SK-MEL-5 (cell line): ENCODE results near the gene CCDC14. TPM values are rescaled to one million over a fixed set of nuclear protein-coding genes. Genes with fewer than 3 reads are reported as not detected.
"Not testable (repeated sequence)": the region's sequence is repeated elsewhere in the genome, so short reads cannot be mapped to it uniquely, and the experiment has no call there.

Source experiments
- DNase-seq: peaks from one replicate; pipeline ENCODE4 v3.0.0-alpha.2; 2016; ENCODE audit warnings: low read depth, low spot score
- in situ Hi-C: cut with HindIII; loops from 2 replicates; pipeline ENCODE4 v1.10.0; 2016; ENCODE audit warnings: low sequenced_read_pairs, high pct_unique_total_duplicates, low pct_unique_long_range_greater_than_20kb
- total RNA-seq: library from RNA; depleted of rRNA; stranded (reverse); fragments of >200 nt; shearing (Covaris generic); gene quantifications from 2 replicates; pipeline ENCODE4 v1.2.3, GENCODE V29; 2014

CCDC14 gene
- total RNA-seq, 1 experiment from 2014 or later = 39.0 TPM

DNA sequence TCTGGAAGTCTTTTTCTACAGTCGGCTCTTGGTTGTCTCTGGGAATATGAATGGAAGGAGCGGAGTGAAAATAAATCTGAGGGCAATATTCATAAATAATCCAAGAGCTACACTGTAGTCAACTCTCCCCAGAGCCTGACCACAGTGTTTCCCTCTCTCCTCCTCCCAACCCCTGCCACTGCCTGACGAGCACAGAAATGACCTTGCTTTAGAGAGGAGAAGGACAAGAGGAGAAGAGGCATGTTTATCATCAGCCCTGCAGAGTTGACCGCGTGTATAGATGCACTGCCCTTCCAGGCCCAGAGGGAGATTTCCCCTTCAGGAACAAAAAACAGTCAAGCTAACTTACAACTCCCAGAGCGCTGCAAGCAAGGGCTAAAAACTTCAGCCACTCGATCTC is 14.0 kb upstream of the CCDC14 start:
- DNase-seq, in situ Hi-C loops: not testable (repeated sequence)

DNA sequence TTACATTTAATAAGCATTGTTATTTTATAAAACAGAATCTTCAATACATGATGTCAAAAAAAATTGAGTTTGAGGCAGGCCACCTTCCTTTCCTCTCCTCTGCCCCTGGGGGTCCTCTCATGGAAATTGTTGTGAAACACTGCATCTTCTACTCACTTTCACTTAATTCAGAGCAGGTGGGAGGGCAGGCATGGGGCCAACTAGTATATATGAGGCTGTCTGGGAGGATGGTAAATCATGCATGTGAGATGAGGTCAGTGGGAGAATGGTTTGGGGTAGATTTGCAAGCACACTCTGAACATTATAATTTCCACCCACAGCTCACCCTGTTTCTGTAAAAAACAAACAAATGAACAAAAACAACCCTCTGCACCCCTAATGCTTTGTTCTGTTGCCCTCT is 10.4 kb upstream of the CCDC14 start:
- DNase-seq = no peak
- in situ Hi-C loops = no loop called here

DNA sequence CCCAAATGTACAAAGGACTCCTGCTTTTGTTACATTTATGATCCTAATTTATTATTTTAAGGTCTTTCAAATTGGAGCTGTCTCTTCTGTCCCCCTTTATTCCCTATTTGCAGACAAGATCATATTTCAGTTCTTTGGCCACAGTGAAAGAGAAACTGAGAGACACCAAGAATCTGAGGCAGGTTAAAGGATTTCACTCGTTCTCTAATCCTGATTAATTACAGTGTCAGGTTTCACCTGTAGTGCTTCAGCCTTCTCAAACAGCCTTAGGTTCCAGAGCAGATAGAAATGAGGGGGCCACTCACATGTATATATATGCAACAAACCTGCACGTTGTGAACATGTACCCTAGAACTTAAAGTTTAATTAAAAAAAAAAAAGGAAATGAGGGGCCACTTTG is 6.2 kb upstream of the CCDC14 start:
- in situ Hi-C loops, DNase-seq: not testable (repeated sequence)

DNA sequence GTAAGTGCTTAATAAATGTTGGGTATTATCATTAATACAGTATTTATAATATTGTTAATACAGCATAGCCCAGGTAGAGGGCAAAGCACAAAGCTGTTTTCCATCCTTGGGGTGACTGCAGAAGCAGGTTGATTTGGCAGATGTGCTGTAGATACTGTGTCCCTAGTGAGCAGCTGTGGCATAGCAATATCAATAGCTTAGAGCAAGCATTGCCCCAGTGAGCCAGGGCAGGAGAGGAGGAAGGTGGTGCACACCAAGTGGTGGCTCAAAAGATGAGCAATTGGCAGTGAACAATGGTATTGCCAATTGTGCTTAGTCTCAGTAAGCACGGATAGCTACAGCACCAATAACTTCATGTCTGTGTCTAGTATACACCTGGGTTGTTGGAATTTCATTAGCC is 5.8 kb upstream of the CCDC14 start:
- in situ Hi-C loops, DNase-seq: not testable (repeated sequence)

DNA sequence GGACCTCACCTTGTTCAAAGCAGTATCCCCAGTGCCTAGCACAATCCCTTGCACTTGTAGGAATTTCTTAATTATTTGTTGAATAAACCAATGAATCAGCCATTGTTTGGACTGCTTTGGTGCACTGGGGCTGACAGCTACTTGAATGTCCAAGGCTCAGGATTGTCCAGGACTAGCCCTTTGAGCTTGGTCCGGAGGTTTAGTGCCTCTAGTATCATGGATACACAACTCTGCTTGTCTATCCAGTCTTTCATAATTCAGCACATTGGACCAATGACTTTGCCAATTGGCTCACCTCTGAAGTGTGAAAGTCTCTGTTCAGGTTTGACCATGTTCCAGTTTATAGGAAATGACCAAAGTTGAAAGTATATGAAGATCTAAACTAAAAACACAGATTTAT is 3.8 kb upstream of the CCDC14 start:
- DNase-seq, in situ Hi-C loops: not testable (repeated sequence)

DNA sequence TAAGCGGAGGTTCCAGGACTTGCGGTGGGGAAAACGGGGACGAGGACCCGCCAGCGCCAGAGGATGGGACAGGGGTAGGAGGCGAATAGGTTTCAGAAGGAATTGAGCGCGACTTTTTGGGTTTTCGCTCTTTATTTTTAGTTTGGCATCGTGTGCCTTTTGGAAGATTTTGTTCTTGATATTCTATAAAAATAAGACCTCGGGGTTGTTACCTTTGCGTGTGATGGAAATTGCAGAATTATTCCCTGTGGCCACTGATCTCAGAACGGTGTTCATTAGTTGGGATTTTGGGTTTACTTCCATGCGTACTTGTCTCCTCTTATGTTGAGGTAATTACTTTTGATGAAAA is 453 bp upstream of the CCDC14 start:
- no peak for DNase-seq
- in situ Hi-C loops = no loop called here

DNA sequence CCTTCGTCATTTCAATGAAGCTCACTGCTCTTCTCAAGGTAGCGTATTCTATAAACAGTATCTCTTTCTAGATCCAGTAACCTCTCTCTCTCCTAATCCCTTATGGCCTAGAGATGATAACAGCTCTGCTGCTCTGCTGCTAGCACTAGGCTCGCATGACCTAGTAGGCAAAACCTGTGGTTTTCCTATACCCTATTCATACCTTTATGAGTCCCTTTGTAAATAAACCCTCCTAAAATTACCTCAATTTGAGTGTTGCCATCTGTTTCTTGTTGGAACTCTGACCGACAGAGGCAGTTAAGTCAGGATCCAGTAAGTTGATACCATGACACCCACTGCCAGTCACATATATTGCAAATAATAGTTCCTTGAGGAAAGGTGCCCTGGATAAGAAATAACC is 7.3 kb downstream of the CCDC14 start:
- in situ Hi-C loops = no loop called here
- DNase-seq = no peak

DNA sequence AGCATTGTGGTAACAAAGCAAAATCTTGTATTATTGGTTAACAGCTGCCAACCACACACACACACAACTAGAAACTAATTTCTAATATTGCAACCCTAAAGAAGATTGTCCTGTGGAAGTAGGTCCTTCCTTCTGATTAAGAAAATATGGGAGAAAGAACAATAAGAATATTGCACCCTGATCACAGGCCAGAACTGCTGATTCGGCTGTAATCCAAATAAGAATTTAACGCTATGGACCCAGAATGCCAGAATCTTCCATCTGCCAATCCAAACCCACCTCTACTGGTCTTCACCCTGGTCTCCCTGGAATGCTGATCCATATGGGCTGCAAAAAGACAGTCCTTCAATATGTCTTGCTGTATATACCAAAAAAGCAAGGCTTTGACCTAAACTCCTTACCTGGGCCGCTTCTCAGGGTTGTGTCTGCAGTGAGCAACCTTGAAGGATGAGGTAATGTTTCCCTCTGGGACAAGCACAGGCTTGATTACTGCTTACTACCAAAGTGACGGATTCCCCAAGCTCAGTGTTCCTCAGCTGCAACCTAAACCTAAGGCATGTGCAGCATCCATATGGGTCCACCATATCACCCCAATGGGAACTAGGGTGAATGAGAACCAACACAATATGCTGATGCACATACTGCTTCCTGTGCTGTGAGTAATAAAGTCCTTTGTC is 8.0 kb downstream of the CCDC14 start:
- no peak for DNase-seq
- in situ Hi-C loops = no loop called here

DNA sequence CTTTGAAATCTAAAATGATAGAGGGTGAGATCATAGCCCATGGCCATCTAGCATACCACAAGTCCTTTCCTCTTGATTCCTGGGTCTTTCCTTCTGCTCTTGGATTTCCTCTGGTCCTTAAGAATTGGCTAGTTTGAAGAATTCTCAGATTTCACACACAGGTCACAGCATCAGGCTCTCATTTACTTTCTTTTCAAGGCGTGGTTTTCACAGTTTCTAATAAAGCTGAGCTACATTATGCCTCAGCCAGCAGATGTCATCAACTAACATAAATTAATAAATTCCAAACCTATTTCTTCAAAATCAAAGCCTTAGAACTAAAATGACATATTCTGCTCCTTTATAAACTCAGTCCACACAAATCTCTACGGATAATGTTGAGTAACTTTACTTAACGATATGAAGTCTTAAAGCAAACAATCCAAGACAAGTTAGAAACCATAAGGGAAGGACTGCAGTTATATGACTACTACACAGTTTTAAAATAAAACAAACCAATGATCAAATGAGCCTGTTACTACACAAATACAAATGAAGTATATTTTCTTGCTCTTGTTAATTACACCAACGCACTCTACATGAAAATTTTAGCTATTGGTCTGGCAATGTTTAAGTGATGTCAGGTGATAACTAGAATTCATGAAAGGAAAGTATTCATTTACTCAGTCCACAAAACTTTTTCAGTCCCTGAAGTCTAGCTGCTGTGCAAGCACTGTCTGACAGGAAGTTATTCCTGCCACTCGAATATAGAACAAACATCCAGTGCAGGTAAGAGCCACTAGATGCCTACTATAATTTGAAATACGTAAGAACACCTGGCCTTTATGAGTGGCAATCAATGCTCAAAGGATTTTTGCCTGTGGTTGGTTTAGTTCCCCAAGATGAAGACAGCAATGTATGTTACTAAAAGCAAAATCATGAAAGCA is 9.2 kb downstream of the CCDC14 start:
- peak; percentile 27 for DNase-seq
- in situ Hi-C loops = no loop called here

DNA sequence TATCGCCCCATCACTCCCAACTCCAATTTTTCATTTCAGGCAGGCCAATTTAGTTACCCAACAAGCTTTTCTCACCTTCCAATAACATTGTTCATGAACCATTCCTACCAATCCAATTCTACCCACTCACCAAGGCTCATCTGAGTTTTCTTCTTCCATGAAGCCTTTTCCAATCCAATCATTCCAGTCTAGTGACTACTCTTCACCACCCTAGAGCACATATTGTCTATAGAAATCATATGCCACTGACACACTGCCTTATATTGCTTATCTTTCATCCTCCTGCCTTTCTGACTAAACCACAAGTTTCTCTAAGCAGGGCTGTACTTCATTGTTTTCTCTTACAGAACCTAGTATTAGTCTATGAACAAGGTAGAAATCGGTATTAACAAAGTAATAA is 11.4 kb downstream of the CCDC14 start:
- DNase-seq = no peak
- in situ Hi-C loops = no loop called here

DNA sequence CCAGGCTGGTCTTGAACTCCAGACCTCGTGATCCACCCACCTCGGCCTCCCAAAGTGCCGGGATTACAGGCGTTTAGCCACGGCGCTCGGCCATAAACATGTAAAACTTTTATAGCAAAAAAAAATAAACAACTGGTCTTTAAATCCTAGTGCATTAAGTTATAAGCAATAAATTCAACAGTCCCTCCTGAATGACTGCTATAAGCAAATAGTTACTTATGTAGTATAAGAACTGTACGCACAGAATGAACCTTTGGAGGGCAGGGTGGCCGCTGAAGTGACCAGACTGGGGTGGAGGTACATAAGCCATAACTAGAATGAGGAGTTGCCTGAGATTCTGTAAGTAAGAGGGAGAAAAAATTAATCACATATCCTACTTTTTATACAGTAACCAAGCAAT is 12.6 kb downstream of the CCDC14 start:
- no peak for DNase-seq
- in situ Hi-C loops = no loop called here

DNA sequence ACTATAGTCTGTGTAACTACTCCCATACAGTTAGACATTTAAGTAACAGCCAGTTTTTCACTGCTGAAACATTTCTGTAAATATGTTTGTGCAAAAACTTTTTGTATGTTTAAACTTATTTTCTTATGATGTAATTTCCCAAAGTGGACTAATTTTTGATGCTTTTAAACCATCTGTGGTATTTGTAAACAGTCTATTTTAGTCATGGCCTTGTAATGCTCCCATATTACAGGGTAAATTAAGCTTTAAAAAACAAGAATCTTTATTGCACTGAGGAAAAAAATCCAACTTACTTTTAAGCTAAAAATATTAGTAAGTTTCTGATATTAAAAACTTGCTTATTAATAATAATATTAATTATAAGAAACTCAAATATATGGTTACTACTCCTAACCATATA is 13.5 kb downstream of the CCDC14 start:
- DNase-seq = no peak
- in situ Hi-C loops = no loop called here

DNA sequence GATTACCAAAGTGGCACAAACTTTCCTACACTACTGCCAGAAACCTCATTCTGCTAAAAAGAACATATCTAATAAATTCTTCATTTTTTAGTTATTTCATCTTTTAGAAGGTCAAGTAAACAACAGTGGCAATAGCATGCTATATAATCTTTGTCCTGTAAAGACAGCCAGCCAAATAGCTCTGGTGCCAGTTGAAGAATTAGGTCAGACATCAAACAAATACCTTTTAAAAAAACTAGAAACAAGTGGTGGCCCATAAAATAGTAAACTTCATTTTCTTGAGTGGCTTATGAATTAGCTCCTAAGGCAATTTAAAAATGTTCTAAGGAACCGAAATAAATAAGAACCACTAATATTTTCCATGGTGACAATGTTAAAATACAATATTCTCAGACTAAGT is 19.5 kb downstream of the CCDC14 start:
- no peak for DNase-seq
- in situ Hi-C loops = no loop called here

DNA sequence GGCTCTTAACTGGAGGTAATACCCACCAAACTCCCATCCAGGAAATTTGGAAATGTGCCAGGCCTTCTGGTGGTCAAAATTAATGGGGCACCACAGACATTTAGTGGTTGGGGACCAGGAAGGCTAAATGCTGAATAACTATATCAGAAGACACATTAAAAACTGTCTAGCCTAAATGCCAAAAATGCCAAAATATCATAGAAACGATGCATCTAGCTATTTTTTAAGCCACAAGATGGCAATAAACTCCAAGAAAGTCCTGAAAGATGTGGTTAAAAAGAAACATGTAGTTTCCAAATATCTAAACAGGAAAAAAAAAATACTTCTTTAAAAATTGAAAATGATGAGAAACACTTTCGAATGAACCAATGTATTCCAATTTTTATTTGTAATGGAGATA is 19.9 kb downstream of the CCDC14 start:
- in situ Hi-C loops = no loop called here
- DNase-seq = peak; percentile 44

DNA sequence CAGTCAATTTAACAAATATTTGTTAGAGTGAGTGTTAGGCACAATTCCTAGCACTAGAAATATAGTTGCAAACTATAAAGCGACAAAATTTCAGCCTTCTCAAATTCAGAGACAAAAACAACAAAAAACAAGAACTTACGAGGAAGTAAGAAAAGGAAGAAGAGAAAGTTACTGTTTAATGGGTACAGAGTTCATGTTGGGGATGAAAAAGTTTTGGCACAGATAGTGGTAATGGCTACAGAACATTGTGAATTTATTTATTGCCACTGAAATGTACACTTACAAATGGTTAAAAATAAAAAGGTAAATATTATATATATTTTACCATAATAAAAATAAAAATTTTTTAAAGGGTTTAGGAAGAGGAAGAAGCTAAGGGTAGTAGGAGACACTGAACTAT is 21.3 kb downstream of the CCDC14 start:
- DNase-seq = no peak
- in situ Hi-C loops = no loop called here

DNA sequence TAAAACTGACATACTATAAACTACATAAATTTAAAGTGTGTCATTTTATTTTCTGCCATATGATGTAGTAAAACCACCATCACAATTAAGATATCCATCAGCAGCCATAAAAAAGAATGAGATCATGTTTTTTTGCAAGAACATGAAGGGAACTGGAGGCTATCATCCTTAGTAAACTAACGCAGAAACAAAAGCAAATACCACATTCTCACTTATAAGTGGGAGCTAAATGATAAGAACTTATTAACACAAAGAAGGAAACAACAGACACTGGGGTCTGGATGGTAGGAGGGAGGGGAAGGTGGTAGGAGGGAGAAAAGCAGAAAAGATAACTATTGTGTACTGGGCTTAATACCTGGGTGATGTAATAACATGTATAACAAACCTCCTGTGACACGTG is 24.6 kb downstream of the CCDC14 start:
- DNase-seq = no peak
- in situ Hi-C loops = no loop called here

DNA sequence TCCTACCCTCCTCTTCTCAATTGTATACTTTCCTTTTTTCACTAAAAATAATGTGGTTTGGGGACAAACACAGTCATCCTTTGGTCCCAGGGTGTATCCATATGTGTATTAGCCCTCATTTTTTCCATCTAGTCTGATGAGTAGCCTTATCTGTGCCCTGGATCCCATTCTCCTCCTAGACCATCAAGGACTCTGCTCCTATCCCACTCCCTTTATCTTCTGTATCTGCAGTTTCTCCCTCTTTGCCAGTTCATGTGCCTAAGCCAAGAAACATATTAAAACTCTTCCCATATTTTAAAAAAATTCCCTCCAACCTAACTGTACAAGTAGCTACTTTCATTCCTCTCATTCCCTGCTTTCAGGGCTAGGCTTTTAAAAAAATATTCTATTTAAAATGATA is 25.2 kb downstream of the CCDC14 start:
- no peak for DNase-seq
- in situ Hi-C loops = no loop called here

DNA sequence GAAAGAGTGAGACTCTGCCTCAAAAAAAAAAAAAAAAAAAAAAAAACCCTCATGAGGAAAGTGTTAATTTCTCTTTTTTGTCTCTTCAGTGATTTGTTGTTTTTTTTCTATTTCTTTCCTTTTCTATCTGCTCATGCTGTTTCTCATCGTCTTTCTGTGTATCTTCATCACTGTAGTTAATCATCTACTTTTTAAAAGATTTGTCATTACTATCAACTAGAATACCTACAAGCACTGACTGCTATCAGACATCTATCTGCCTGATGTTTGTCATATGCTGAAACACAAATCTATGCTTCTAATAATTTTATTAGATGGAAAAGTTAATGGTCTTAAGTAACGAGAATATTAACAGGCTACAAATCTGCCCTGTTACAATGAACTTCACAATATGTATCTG is 26.8 kb downstream of the CCDC14 start:
- DNase-seq = no peak
- in situ Hi-C loops = no loop called here

DNA sequence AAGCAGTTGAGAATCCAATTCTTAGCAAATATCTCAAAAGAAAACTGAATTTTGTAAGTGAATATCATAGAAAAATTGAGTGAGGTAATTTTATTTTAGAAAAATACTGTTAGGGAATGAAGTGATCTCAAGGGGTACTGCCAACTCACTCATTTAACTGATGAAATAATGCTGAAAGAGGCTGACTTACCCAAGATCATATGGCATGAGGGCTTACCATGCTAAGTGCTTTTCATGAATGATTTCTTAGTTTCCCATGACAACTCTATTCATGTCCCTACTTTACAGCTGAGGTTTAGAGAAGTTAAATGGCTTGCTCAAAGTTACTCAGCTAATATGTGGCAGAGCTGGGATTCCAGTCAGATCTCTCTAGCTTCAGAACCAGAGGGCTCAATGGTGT is 30.6 kb downstream of the CCDC14 start:
- peak; percentile 26 for DNase-seq
- in situ Hi-C loops = no loop called here
